ENCODE data around the gene CD2.

The CD2 gene

GRCh38 chr1:116763787-116764465, 9.7 kb downstream of the CD2 start:
- Histone ChIP-seq H3K4me3 (ENCODE audit: control insufficient read depth in 1 of 7, extremely low read depth in 1 of 7, insufficient read depth in 4 of 7, low read depth in 2 of 7, low read length in 6 of 7) (no peak overlapping the region), H3K4me1 (ENCODE audit: control extremely low read depth in 1 of 4, control insufficient read depth in 4 of 4, insufficient read depth in 4 of 4, low read length in 3 of 4) (peaks cover 14 to 44% (median 22%) of the 10 kb centered on the region in 4 experiments), H3K36me3 (ENCODE audit: control insufficient read depth in 4 of 4, insufficient read depth in 4 of 4, low read length in 3 of 4) (peaks cover 0 to 4% (median 0%) of the 10 kb centered on the region in 4 experiments), H3K27me3 (replicated peaks in 2 of 5; ENCODE audit: control insufficient read depth in 4 of 5, insufficient read depth in 5 of 5, low read length in 4 of 5) (no peaks in the 10 kb centered on the region), H3K27ac (ENCODE audit: insufficient read depth in 1 of 2, low read depth in 1 of 2, low read length in 2 of 2, poor library complexity in 1 of 2, severe bottlenecking in 2 of 2) (no peak overlapping the region), H3K9me3 (ENCODE audit: control extremely low read depth in 1 of 5, control insufficient read depth in 4 of 5, insufficient read depth in 2 of 5, low read depth in 1 of 5, low read length in 4 of 5) (peaks cover 0 to 2% (median 0%) of the 10 kb centered on the region in 5 experiments)
- DNase-seq: no peak
- ChIA-PET CTCF (interaction anchor here (0.7 to 6.6 kb wide), 12 partner anchors 8 to 118 kb away, joined by 3 to 35 read pairs (median 5); no protein-coding TSS in a partner anchor), POLR2A (no interaction called here)
- 91% methylated on average over 7 of the region's 11 CpGs for WGBS (ENCODE audit: insufficient coverage)

GRCh38 chr1:116764466-116764898, 10.3 kb downstream of the CD2 start:
- Histone ChIP-seq H3K27me3 (replicated peaks in 2 of 5; ENCODE audit: control insufficient read depth in 4 of 5, insufficient read depth in 5 of 5, low read length in 4 of 5) (no peaks in the 10 kb centered on the region), H3K36me3 (ENCODE audit: control insufficient read depth in 4 of 4, insufficient read depth in 4 of 4, low read length in 3 of 4) (peaks cover 0 to 4% (median 0%) of the 10 kb centered on the region in 4 experiments), H3K27ac (ENCODE audit: insufficient read depth in 1 of 2, low read depth in 1 of 2, low read length in 2 of 2, poor library complexity in 1 of 2, severe bottlenecking in 2 of 2) (no peak overlapping the region), H3K4me3 (ENCODE audit: control insufficient read depth in 1 of 7, extremely low read depth in 1 of 7, insufficient read depth in 4 of 7, low read depth in 2 of 7, low read length in 6 of 7) (no peak overlapping the region), H3K9me3 (ENCODE audit: control extremely low read depth in 1 of 5, control insufficient read depth in 4 of 5, insufficient read depth in 2 of 5, low read depth in 1 of 5, low read length in 4 of 5) (peaks cover 0 to 2% (median 0%) of the 10 kb centered on the region in 5 experiments), H3K4me1 (ENCODE audit: control extremely low read depth in 1 of 4, control insufficient read depth in 4 of 4, insufficient read depth in 4 of 4, low read length in 3 of 4) (peaks cover 18 to 44% (median 24%) of the 10 kb centered on the region in 4 experiments)
- 100% methylated on average over 4 of the region's 5 CpGs for WGBS (ENCODE audit: insufficient coverage)
- DNase-seq: no peak
- POLR2A ChIA-PET: no interaction called here
- CTCF ChIA-PET: interaction anchor here (0.6 to 6.6 kb wide), 13 partner anchors 8 to 117 kb away, joined by 3 to 35 read pairs (median 5); no protein-coding TSS in a partner anchor

- Histone ChIP-seq H3K4me1 (ENCODE audit: control extremely low read depth in 1 of 4, control insufficient read depth in 4 of 4, insufficient read depth in 4 of 4, low read length in 3 of 4) (peaks cover 17 to 45% (median 26%) of the 10 kb centered on the region in 4 experiments), H3K4me3 (ENCODE audit: control insufficient read depth in 1 of 7, extremely low read depth in 1 of 7, insufficient read depth in 4 of 7, low read depth in 2 of 7, low read length in 6 of 7) (no peak overlapping the region), H3K27me3 (replicated peaks in 2 of 5; ENCODE audit: control insufficient read depth in 4 of 5, insufficient read depth in 5 of 5, low read length in 4 of 5) (no peaks in the 10 kb centered on the region), H3K27ac (ENCODE audit: insufficient read depth in 1 of 2, low read depth in 1 of 2, low read length in 2 of 2, poor library complexity in 1 of 2, severe bottlenecking in 2 of 2) (no peak overlapping the region), H3K36me3 (ENCODE audit: control insufficient read depth in 4 of 4, insufficient read depth in 4 of 4, low read length in 3 of 4) (peaks cover 0 to 4% (median 0%) of the 10 kb centered on the region in 4 experiments), H3K9me3 (ENCODE audit: control extremely low read depth in 1 of 5, control insufficient read depth in 4 of 5, insufficient read depth in 2 of 5, low read depth in 1 of 5, low read length in 4 of 5) (peaks cover 0 to 2% (median 0%) of the 10 kb centered on the region in 5 experiments)
- ChIA-PET CTCF (interaction anchor here (0.6 to 6.6 kb wide), 13 partner anchors 7 to 117 kb away, joined by 3 to 35 read pairs (median 5); no protein-coding TSS in a partner anchor), POLR2A (no interaction called here)
- 99% methylated on average over 14 of the region's 15 CpGs for WGBS (ENCODE audit: insufficient coverage)
- no peak for DNase-seq
Observed at GRCh38 chr1:116764906-116765862, 11.0 kb downstream of the CD2 start.

GRCh38 chr1:116765962-116766361, 11.7 kb downstream of the CD2 start:
- WGBS (ENCODE audit: insufficient coverage): 90% methylated on average over 4 of the region's 4 CpGs
- ChIA-PET POLR2A (no interaction called here), CTCF (interaction anchor here (0.6 to 6.6 kb wide), 5 partner anchors 15 to 59 kb away, joined by 3 to 35 read pairs (median 7); no protein-coding TSS in a partner anchor)
- Histone ChIP-seq H3K9me3 (ENCODE audit: control extremely low read depth in 1 of 5, control insufficient read depth in 4 of 5, insufficient read depth in 2 of 5, low read depth in 1 of 5, low read length in 4 of 5) (peaks cover 0 to 1% (median 0%) of the 10 kb centered on the region in 5 experiments), H3K36me3 (ENCODE audit: control insufficient read depth in 4 of 4, insufficient read depth in 4 of 4, low read length in 3 of 4) (peaks cover 0 to 4% (median 0%) of the 10 kb centered on the region in 4 experiments), H3K27me3 (replicated peaks in 2 of 5; ENCODE audit: control insufficient read depth in 4 of 5, insufficient read depth in 5 of 5, low read length in 4 of 5) (peaks cover 0 to 3% (median 0%) of the 10 kb centered on the region in 5 experiments), H3K27ac (ENCODE audit: insufficient read depth in 1 of 2, low read depth in 1 of 2, low read length in 2 of 2, poor library complexity in 1 of 2, severe bottlenecking in 2 of 2) (no peak overlapping the region), H3K4me3 (ENCODE audit: control insufficient read depth in 1 of 7, extremely low read depth in 1 of 7, insufficient read depth in 4 of 7, low read depth in 2 of 7, low read length in 6 of 7) (no peak overlapping the region), H3K4me1 (ENCODE audit: control extremely low read depth in 1 of 4, control insufficient read depth in 4 of 4, insufficient read depth in 4 of 4, low read length in 3 of 4) (peaks cover 22 to 49% (median 31%) of the 10 kb centered on the region in 4 experiments)
- no peak for DNase-seq

GRCh38 chr1:116766616-116767469, 12.6 kb downstream of the CD2 start:
- CTCF ChIA-PET: interaction anchor here (0.6 to 6.6 kb wide), 3 partner anchors 16 to 28 kb away, joined by 3 to 35 read pairs (median 8); no protein-coding TSS in a partner anchor
- Histone ChIP-seq H3K27ac (ENCODE audit: insufficient read depth in 1 of 2, low read depth in 1 of 2, low read length in 2 of 2, poor library complexity in 1 of 2, severe bottlenecking in 2 of 2) (no peak overlapping the region), H3K27me3 (replicated peaks in 2 of 5; ENCODE audit: control insufficient read depth in 4 of 5, insufficient read depth in 5 of 5, low read length in 4 of 5) (peaks cover 0 to 4% (median 0%) of the 10 kb centered on the region in 5 experiments), H3K9me3 (ENCODE audit: control extremely low read depth in 1 of 5, control insufficient read depth in 4 of 5, insufficient read depth in 2 of 5, low read depth in 1 of 5, low read length in 4 of 5) (no peaks in the 10 kb centered on the region), H3K4me3 (ENCODE audit: control insufficient read depth in 1 of 7, extremely low read depth in 1 of 7, insufficient read depth in 4 of 7, low read depth in 2 of 7, low read length in 6 of 7) (no peak overlapping the region), H3K4me1 (ENCODE audit: control extremely low read depth in 1 of 4, control insufficient read depth in 4 of 4, insufficient read depth in 4 of 4, low read length in 3 of 4) (peaks cover 22 to 54% (median 31%) of the 10 kb centered on the region in 4 experiments), H3K36me3 (ENCODE audit: control insufficient read depth in 4 of 4, insufficient read depth in 4 of 4, low read length in 3 of 4) (no peaks in the 10 kb centered on the region)
- 95% methylated on average over 10 of the region's 13 CpGs for WGBS (ENCODE audit: insufficient coverage)
- POLR2A ChIA-PET: no interaction called here
- no peak for DNase-seq

- Histone ChIP-seq H3K4me3 (ENCODE audit: control insufficient read depth in 1 of 7, extremely low read depth in 1 of 7, insufficient read depth in 4 of 7, low read depth in 2 of 7, low read length in 6 of 7) (no peak overlapping the region), H3K4me1 (ENCODE audit: control extremely low read depth in 1 of 4, control insufficient read depth in 4 of 4, insufficient read depth in 4 of 4, low read length in 3 of 4) (peaks cover 22 to 49% (median 31%) of the 10 kb centered on the region in 4 experiments), H3K36me3 (ENCODE audit: control insufficient read depth in 4 of 4, insufficient read depth in 4 of 4, low read length in 3 of 4) (no peaks in the 10 kb centered on the region), H3K27me3 (replicated peaks in 2 of 5; ENCODE audit: control insufficient read depth in 4 of 5, insufficient read depth in 5 of 5, low read length in 4 of 5) (peaks cover 0 to 4% (median 0%) of the 10 kb centered on the region in 5 experiments), H3K9me3 (ENCODE audit: control extremely low read depth in 1 of 5, control insufficient read depth in 4 of 5, insufficient read depth in 2 of 5, low read depth in 1 of 5, low read length in 4 of 5) (no peaks in the 10 kb centered on the region), H3K27ac (ENCODE audit: insufficient read depth in 1 of 2, low read depth in 1 of 2, low read length in 2 of 2, poor library complexity in 1 of 2, severe bottlenecking in 2 of 2) (no peak overlapping the region)
- no peak for DNase-seq
- ChIA-PET POLR2A (no interaction called here), CTCF (interaction anchor here (0.6 to 2.4 kb wide), 3 partner anchors 19 to 30 kb away, joined by 3 to 13 read pairs (median 4); no protein-coding TSS in a partner anchor)
- 94% methylated on average over 4 of the region's 5 CpGs for WGBS (ENCODE audit: insufficient coverage)
Observed at GRCh38 chr1:116767782-116768382, 13.7 kb downstream of the CD2 start.

All from common myeloid progenitor, CD34-positive (primary cell).